Stimulated activated effector memory CD8-positive, alpha-beta T cell treated with anti-CD3 and anti-CD28 coated beads, Interleukin-12 subunit alpha, Interleukin-12 subunit beta, amount 100 ng/mL, for 72 hours (primary cell): ENCODE results near the gene GAMT.
"Not testable (repeated sequence)": the region's sequence is repeated elsewhere in the genome, so short reads cannot be mapped to it uniquely, and the experiment has no call there.

Source experiments
- ATAC-seq: fragments of 150-1000 bp; cut with Tn5 transposase; 2 replicates; pipeline ENCODE4 v1.10.0; 2021
- DNase-seq, 2 donors: peaks; one replicate each; pipeline ENCODE4 v3.0.0; 2021 to 2022; ENCODE audit warnings: low spot score in 2 of 2
- H3K27ac Mint-ChIP-seq: one replicate; pipeline ENCODE4 v1.8.0; 2022; ENCODE audit warnings: mild to moderate bottlenecking, mixed read lengths
- H3K36me3 Mint-ChIP-seq: one replicate; pipeline ENCODE4 v1.8.0; 2022; ENCODE audit warnings: mild to moderate bottlenecking, mixed read lengths
- H3K4me1 Mint-ChIP-seq: one replicate; pipeline ENCODE4 v1.8.0; 2022; ENCODE audit warnings: mixed read lengths
- H3K4me3 Mint-ChIP-seq: one replicate; pipeline ENCODE4 v1.8.0; 2022; ENCODE audit warnings: mild to moderate bottlenecking, mixed read lengths
- H3K9me3 Mint-ChIP-seq: one replicate; pipeline ENCODE4 v1.8.0; 2022; ENCODE audit warnings: mixed read lengths

Gene GAMT

DNA sequence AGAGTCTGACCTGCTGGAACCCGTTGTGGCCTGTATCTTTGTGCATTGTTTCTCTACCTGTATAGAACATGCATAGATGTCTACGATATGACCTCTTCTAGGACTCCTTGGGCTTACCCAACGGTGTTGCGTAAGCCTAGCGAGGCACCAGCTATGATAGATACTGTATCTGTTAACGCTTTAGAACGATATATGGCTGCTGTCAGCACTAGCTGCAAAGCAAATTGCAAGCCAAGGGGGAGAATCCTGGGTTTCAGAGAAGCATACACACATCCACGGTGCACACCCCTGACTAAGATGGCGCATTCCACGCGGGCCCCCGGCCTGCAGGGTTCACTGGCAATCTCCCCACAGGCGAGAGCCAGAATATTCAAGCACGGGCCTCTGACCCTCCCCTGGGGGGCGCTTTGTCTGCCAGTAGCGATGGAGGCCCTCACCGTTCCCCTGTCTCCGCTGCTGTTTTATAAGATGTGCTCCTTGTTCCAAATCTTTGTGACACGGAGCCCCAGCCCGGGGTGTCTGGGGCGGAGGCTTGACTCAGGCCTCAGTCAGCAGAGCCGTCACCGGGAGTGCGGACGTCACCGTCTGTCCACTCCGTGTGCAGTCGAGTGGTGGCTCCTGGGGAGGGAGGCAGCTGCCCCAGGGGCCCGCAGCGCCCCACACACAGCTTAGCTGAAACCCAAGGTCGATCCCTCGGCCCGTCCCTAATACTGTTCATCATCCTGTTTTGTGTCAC, 23.9 kb upstream of the GAMT start:
- DNase-seq (no peak), ATAC-seq (no peak)
- Mint-ChIP-seq H3K36me3 (peaks cover 96% of the 10 kb centered on the region), H3K27ac (peak overlapping the region; percentile 69), H3K9me3 (no peaks in the 10 kb centered on the region), H3K4me3 (no peak overlapping the region), H3K4me1 (peaks cover 13% of the 10 kb centered on the region)

DNA sequence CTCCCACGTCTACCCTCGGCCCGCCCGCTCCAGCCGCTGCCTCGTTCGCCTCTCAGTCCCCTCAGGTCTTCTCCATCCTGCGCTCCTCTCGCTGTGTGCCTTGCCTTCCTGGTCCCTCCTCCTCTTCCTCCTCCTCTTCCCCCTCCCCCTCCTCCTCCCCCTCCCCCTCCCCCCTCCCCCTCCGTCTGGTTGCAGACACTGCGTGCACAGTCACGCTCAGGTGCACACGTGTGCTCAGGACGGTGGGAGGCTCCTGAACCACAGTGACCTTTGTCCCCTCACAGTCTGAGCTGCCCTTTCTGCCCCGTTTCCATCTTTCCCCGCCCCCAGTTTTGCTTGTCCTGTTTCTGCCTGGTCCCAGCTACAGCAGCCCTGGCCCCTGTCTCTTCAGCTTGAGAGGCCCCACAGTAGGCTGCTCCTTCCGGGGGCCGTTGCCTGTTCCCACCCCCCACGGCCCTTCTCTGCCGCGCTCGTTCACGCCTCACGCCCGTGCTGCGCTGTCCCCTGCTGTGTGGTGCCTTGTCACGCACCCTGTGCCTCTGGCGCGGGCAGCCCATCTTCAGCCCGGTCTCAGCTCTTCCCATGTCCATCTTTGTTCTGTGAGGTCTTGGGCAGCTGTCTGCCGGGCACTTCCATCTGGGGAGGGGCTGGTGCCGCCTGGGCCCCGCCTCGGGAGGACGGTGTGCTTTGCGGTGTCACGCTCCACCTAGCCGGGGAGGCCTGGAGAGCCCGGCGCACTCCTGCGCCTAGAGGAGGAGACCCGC, 23.0 kb upstream of the GAMT start:
- no peak for ATAC-seq
- H3K27ac Mint-ChIP-seq, result peak overlapping the region; percentile 69
- no peak overlapping the region for H3K4me3 Mint-ChIP-seq
- H3K9me3 Mint-ChIP-seq, result no peaks in the 10 kb centered on the region
- H3K4me1 Mint-ChIP-seq, result peaks cover 13% of the 10 kb centered on the region
- DNase-seq, result no peak
- peaks cover 96% of the 10 kb centered on the region for H3K36me3 Mint-ChIP-seq

DNA sequence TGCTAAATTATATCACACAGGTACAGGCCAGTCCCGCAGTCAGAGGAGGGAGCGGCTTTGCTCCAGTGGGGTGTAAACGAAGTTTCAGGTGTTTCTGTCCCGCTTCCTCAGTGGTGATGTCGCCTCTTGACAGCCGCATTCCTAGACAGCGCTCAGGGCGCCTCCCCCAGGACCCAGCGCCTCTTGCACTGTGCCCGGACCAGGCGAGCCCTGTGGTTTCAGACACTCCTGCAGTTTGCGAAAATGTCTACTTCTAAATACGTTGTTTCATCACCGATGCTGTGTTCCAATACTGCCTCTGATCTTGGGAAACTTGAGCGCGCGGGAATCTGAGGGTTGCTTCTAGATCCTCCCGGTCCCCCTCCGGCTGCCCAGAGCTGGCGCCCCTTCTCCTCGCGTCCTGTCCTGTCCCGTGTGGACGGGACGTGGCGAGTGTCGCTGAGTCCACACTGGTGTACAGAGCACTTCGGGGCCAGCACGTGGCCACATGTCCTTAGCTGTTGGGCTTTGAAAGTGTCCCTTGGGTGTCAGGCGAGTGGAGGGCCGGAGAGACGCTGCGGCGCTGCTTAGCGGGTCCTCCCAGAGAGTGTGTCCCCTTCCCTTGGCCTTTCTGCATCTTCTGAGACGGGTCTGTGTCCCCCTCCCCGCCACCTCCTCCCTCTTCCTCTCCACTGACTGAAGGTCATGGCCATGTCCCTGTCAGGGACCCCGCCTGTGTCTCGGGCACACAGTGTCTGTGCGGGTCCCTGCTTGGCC, 22.3 kb upstream of the GAMT start:
- DNase-seq, result no peak
- Mint-ChIP-seq H3K4me3 (no peak overlapping the region), H3K36me3 (peaks cover 100% of the 10 kb centered on the region), H3K27ac (peak overlapping the region; percentile 80), H3K9me3 (no peaks in the 10 kb centered on the region), H3K4me1 (peaks cover 13% of the 10 kb centered on the region)
- ATAC-seq, result no peak

DNA sequence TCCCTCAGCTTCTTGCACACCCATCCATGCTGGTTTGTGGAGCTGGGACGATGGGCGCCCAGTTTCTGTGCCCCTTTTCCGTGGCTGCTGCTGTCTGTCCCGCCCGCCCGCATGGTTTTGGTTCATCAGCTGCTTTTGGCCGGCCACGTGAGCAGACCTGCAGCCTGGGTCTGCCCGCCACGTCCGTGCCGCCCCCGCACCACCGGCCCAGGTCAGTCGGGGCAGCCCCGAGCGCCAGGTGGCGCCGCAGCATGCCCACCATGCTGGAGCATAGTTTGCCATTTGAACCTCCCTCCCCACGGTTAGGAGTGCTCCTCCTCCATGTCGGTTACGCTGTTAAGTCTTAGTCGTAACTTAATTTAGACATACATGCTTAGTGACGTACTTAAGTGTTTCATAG, 21.6 kb upstream of the GAMT start:
- ATAC-seq (no peak), DNase-seq (no peak)
- H3K4me3 Mint-ChIP-seq, result no peak overlapping the region
- no peaks in the 10 kb centered on the region for H3K9me3 Mint-ChIP-seq
- H3K27ac Mint-ChIP-seq, result peak overlapping the region; percentile 80
- H3K36me3 Mint-ChIP-seq, result peaks cover 100% of the 10 kb centered on the region
- H3K4me1 Mint-ChIP-seq, result peaks cover 13% of the 10 kb centered on the region

DNA sequence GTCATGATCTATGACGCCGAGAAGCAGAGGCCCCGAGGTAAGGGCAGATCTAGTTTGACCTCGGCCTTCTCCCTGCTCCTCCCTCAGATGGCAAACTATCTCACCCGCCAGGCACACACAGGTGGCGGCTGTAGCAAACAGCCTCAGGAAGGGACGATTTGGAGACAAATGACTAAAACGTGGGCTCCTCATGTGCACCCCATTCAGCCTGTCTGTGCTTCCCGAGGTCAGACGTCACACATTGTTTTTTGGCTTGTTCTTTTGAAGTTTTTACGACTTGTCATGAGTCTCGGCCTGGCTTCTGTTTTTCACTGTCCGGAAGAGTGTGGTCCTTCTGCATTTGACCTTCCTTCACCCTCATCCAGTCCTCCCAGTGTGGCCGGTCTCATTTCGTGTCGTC, 21.0 kb upstream of the GAMT start:
- Mint-ChIP-seq H3K4me1 (peaks cover 18% of the 10 kb centered on the region), H3K36me3 (peaks cover 100% of the 10 kb centered on the region), H3K4me3 (no peak overlapping the region), H3K9me3 (no peaks in the 10 kb centered on the region), H3K27ac (no peak overlapping the region)
- DNase-seq (no peak), ATAC-seq (no peak)

DNA sequence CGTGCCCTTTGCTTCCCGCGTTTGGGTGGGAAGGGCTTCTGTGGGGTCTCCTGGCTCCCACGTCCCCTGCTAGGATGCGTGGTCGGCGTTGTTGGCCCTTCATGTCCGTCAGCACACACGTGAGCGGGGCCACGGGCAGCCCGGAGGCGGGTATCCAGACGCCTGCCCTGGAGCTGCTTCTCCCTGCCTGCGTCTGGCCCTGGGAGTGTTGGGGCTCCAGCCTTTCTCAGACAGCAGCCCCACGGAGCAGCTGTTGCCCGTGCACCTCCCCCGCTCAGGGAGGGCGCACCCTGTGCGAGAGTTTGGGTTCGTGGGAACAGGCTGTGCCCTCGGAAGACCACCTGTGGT, 20.6 kb upstream of the GAMT start:
- Mint-ChIP-seq H3K9me3 (no peaks in the 10 kb centered on the region), H3K4me3 (no peak overlapping the region), H3K27ac (no peak overlapping the region), H3K36me3 (peaks cover 100% of the 10 kb centered on the region), H3K4me1 (peaks cover 22% of the 10 kb centered on the region)
- ATAC-seq, result no peak
- no peak for DNase-seq

DNA sequence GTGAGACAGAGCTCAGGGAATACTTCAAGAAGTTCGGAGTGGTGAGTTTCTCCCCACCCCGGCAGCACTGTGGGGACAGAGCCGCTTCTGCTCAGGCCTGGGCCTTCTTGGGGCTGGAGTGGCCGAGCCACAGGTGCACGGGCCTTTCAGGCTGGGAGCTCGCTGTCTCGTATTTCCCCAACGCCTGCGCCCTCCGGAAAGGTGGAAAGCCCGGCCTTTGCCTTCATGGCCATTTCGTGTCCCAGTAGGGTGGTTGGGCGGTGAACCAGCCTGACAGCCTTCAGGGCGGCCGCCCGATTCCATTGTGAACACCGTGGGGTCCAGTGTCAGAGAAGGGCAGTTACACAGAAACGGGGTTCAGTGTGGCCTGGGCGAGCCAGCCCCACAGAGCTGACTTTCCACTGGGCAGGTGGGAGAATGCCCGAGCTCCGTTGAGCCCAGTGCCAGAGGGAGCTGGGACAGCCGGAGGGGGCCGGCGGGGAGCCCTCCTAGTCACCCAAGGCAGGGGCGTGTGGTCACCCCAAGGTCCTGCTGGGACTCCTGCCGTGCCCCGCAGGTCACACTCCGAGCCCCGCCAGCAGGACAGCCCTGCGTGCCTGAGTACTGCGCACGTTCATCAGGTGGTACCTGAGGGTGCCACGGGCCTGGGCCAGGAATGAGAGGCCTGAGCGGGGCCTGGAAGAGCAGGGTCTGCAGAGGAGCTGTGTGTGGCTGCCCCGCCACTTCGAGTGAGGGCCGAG, 20.0 kb upstream of the GAMT start:
- H3K27ac Mint-ChIP-seq, result no peak overlapping the region
- ATAC-seq (no peak), DNase-seq (no peak)
- H3K9me3 Mint-ChIP-seq, result no peaks in the 10 kb centered on the region
- H3K4me1 Mint-ChIP-seq, result peaks cover 26% of the 10 kb centered on the region
- H3K4me3 Mint-ChIP-seq, result no peak overlapping the region
- H3K36me3 Mint-ChIP-seq, result peaks cover 99% of the 10 kb centered on the region

DNA sequence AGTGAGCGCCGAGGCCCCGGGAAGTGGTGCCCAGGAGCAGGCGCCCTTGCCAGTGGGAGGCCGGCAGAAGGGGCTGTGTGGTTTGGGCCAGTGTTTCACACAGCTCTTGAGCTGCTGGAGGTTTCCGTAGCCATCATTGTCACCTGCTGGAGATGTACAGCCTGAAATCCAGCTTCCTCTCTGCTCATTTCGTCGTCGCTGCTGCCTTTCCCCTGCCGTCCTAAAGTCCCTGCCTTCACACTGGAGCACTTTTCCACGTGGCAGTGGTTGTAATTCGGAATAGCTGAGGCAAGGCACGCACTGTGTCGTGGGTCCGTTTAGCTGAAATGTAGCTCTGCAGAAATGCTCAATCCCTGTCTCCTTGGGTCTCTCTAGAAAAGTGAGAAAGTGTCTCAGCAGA, 19.2 kb upstream of the GAMT start:
- H3K4me3 Mint-ChIP-seq, result no peak overlapping the region
- ATAC-seq (no peak), DNase-seq (no peak)
- H3K36me3 Mint-ChIP-seq, result peaks cover 99% of the 10 kb centered on the region
- H3K9me3 Mint-ChIP-seq, result no peaks in the 10 kb centered on the region
- H3K4me1 Mint-ChIP-seq, result peaks cover 34% of the 10 kb centered on the region
- H3K27ac Mint-ChIP-seq, result no peak overlapping the region

DNA sequence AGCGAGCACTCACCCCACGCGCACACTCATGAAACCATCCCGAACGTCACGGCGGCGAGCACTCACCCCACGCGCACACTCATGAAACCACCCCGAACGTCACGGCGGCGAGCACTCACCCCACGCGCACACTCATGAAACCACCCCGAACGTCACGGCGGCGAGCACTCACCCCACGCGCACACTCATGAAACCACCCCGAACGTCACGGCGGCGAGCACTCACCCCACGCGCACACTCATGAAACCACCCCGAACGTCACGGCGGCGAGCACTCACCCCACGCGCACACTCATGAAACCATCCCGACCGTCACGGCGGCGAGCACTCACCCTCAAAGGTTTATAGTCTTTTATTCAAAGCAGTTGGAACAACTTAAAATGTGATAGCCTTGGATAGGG, 18.7 kb upstream of the GAMT start:
- H3K9me3 Mint-ChIP-seq, H3K27ac Mint-ChIP-seq, H3K4me3 Mint-ChIP-seq, DNase-seq, ATAC-seq: not testable (repeated sequence)
- Mint-ChIP-seq H3K4me1 (peaks cover 38% of the 10 kb centered on the region), H3K36me3 (peaks cover 99% of the 10 kb centered on the region)

DNA sequence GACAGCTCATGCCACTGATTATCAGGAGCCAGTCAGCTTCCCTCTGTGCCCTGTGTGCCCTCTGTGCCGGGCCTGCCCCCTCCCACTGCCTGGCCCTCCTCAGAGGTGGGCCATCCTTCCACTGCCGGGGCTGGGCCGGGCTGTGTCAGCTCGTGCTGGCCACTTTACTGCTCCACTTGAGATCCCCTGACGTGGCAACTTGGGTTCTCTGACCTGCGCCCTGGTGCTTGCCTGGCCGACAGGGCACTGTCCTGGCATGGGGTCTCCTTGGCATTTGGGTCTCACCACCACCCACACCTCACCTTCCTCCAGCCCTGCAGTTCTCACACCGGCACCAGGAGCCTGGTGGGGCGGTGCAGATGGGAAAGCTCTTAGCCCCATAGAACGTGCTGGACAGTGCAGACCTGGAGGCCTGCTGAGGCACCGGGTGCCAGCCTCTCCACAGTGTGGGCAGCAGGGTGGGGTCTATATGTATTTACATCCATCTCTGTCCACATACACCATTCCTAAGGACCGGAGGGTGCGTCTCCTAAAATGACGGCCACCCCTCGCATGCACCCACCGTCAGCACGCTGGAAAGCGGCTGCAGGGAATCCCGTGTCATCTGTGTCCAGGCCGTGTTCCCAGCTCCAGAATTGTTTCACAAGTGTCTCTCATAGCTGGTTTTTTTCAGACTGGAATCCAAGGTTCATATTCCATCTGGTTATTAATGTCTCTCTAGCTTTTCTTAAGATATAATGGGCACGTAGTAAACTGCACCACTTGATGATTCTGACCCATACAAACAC, 17.8 kb upstream of the GAMT start:
- Mint-ChIP-seq H3K4me1 (peaks cover 36% of the 10 kb centered on the region), H3K9me3 (no peaks in the 10 kb centered on the region), H3K36me3 (peaks cover 99% of the 10 kb centered on the region), H3K4me3 (no peak overlapping the region), H3K27ac (no peak overlapping the region)
- ATAC-seq (no peak), DNase-seq (no peak)

DNA sequence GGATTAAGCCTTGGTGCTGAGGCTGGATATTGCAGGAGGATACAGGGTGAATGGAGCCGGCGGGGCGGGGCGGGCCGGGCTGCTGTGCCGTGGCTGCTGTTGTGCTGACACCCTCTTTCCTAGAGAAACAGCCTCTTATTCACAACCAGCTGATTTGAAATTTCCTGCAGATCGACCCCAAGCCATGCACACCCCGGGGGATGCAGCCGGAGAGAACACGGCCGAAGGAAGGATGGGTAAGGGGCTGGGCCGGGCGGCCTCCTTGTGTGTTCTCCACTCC, 17.1 kb upstream of the GAMT start:
- Mint-ChIP-seq H3K4me1 (peaks cover 39% of the 10 kb centered on the region), H3K9me3 (no peaks in the 10 kb centered on the region), H3K4me3 (no peak overlapping the region), H3K27ac (no peak overlapping the region), H3K36me3 (peaks cover 99% of the 10 kb centered on the region)
- ATAC-seq, result no peak
- DNase-seq, result no peak

DNA sequence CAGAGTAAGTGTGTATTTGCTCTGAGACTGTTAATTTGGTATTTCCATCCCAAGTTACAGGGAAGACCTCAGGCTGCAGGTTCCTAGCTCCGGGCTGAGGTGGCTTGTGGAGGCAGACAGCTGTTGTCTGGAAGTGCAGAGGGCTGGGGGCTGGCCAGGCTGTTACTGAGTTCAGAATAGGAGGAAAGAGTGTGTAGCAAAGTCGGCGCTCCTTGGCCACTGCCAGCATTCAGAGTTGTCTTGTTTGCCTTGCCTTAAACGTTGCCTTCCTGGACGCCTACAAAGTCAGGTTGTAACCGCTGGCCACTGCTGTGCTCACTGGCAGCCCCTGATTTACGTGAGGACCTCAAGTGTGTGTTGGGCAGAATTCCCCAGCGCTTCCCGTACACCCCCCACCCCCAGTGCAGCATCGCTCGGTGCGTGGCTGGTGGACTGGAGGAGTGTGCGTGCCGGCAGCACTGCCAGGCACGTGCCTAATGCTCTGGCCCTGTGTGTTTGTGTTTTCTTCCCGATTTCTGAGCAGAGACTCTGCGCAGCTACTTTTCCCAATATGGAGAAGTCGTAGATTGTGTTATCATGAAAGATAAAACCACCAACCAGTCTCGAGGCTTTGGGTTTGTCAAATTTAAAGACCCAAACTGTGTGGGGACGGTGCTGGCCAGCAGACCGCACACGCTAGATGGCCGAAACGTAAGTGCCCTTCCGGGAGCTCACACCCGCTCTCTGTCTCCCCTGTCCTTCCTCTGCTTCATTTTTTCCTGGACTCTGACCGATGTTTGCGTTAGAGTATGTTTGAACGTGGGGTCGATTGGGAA, 16.5 kb upstream of the GAMT start:
- H3K9me3 Mint-ChIP-seq, result no peaks in the 10 kb centered on the region
- no peak for DNase-seq
- H3K36me3 Mint-ChIP-seq, result peaks cover 99% of the 10 kb centered on the region
- H3K4me3 Mint-ChIP-seq, result no peak overlapping the region
- no peak for ATAC-seq
- peaks cover 39% of the 10 kb centered on the region for H3K4me1 Mint-ChIP-seq
- peak overlapping the region; percentile 86 for H3K27ac Mint-ChIP-seq

DNA sequence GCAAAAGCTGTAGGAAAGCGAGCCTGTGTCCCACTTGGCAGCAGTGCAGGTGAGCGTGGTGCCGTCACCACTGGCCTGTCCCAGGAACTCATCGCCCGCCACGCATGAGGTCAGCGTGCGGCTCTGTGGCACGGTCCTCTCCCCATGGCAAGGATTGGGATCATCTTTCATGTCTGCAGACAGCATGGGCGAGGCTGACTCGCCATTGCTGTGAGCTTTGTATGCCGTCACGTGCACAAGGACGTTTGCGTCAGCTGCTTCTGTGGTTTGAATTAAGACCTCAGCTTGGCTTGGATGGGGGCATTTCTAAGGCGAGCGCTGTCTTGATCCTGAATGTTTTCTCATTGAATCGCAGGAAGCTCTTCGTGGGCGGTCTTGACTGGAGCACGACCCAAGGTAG, 15.8 kb upstream of the GAMT start:
- no peak for DNase-seq
- no peak for ATAC-seq
- peaks cover 46% of the 10 kb centered on the region for H3K4me1 Mint-ChIP-seq
- no peak overlapping the region for H3K4me3 Mint-ChIP-seq
- H3K36me3 Mint-ChIP-seq, result peaks cover 95% of the 10 kb centered on the region
- H3K27ac Mint-ChIP-seq, result peak overlapping the region; percentile 86
- H3K9me3 Mint-ChIP-seq, result no peaks in the 10 kb centered on the region
